DMS 273 (cell line): ENCODE results near the gene SLC25A23.
A peak's percentile ranks its signal among the peaks of the same experiment; 100 is the strongest.
"Not testable (repeated sequence)": the region's sequence is repeated elsewhere in the genome, so short reads cannot be mapped to it uniquely, and the experiment has no call there.

ENCODE experiments used
- DNase-seq: peaks from one replicate; lab custom pipeline; 2025; ENCODE audit not compliant: unreplicated experiment; lab: John Stamatoyannopoulos, UW

The SLC25A23 gene

GRCh38 chr19:6457958-6458694 lies 1.5 kb downstream of the SLC25A23 start:
- DNase-seq, result no peak

DNA sequence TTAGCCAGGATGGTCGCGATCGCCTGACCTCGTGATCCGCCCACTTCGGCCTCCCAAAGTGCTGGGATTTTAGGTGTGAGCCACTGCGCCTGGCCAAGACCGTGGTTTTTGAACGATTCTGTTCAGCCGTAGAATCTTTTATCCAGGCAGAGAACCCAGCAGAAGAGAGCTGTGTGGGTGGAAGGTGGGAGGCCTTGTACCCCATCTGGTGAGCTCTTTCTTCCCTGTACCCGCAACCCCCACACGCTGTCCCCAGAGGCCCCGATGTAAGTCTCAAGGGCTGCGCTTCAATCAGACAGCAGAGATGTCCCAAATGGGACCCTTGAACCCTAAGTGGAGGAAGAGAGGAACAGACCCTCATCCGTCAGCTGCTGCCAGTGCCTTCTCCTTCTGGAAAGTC lies 3.7 kb downstream of the SLC25A23 start:
- DNase-seq, result no peak

DNA sequence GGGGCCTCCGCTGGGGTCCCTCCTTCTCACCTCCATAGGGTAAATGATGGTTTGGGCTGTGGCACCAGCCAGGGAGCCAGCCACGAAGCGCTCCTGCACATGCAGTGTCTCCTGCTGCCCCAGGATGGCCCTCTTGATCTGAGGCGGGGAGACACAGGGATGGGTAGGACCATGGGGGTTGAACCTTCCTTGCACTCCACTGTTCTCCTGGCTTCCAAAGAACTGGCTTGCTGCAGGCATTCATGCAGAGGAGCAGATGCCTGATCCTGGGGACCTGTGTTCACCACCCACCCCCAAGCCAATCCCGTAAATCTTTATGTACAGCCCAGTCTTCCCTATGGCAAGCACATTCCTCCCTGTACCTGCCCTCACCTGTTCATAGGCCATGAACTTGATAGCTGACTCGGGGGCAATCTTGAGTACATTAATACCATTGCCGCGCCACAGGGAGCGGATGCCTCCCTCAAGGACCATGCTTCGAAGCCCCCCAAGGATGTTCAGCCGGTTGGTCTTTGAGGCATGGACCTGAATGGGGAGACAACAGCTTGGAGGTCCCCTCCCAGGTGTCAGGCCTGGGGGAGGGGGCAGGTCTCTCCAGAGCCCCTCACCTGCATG lies 5.5 kb downstream of the SLC25A23 start:
- no peak for DNase-seq

DNA sequence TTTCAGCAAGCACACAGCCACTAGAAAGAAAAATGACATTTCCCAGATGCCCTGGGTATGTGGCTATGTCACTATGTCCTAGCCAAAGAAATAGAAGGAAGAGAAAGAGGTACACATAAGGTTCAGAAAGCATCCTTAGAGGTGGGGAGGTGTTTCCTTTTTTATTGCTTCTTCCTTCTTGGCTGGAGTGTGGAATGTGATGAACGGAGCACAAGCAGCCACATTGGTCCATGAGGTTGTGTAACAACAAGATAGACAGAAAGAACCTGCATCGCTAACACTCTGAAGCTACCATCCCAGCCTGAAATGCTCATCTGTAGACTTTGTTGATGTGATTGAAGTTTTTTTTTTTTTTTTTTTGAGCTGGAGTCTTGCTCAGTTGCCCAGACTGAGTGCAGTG lies 6.7 kb downstream of the SLC25A23 start:
- DNase-seq, result no peak

GRCh38 chr19:6452223-6452614 lies 7.4 kb downstream of the SLC25A23 start:
- DNase-seq, result no peak

DNA sequence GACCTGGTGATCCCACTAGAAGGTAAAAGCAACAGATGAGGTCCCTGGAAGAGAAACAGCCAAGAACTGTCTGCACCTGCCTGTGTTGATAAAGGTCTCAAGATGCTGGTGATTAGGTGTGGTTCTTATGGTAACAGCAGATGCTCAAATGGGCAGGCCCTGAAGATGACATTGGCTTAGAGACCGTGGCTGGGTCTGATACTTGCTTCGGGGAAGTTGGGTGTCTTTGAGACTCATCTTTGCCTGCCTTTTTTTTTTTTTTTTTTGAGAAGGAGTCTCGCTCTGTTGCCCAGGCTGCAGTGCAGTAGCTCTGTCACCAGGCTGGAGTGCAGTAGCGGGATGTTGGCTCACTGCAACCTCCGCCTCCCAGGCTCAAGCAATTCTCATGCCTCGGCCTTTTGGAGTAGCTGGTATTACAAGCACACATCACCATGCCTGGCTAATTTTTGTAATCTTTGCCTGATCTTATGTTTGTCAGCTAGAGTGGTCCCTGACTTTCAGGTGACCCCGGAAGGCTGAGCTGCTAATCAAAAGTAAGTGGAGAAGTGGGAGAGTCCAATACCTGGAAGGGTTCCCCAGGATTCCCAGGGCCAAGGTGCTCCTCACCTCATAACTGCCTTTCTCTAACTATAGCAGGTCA lies 7.9 kb downstream of the SLC25A23 start:
- DNase-seq, result no peak

DNA sequence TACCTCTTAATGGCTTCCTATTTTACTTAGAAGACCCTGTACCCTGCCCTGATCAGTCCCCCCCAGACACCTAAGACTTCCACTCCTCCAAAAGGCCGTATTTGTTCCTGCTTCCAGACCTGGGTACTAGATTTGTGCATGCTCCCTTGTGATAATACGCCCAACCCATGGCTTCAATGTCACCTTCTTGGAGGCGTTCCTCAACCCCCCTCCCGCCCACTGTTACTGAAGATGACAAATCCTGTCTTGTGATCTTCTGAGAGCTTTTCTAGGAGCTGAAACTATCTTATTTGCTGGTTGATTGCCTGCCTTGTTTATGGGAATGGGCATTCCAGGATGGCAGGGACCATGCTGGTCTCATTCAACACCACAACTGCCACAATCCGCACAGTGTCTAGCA lies 9.4 kb downstream of the SLC25A23 start:
- no peak for DNase-seq

GRCh38 chr19:6448045-6448444 lies 11.5 kb downstream of the SLC25A23 start:
- no peak for DNase-seq

- DNase-seq, result no peak
Measured at GRCh38 chr19:6446452-6446851, 13.1 kb downstream of the SLC25A23 start.

- no peak for DNase-seq
Measured at GRCh38 chr19:6443986-6444385, 15.6 kb downstream of the SLC25A23 start.

GRCh38 chr19:6442087-6442688 lies 17.4 kb downstream of the SLC25A23 start:
- DNase-seq, result no peak

DNA sequence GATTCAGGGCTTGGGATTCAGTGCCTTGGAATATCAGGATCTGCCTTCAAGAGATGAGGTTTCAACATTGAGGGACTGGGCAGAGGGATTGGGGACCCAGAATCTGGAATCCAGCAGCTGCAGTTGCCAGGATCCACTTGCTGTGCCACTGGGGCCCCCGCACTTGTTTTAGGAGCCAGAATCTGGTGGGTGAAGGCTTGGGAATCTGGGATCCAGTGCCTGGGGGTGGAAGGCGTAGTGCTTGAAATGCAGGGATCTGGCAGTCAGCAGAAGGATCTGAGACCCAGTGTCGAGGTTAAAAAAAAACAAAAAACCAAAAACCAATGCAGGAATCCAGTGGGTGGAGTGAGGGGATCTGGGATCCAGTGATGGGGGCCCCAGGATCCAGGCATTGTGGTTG lies 18.7 kb downstream of the SLC25A23 start:
- DNase-seq, result no peak

DNA sequence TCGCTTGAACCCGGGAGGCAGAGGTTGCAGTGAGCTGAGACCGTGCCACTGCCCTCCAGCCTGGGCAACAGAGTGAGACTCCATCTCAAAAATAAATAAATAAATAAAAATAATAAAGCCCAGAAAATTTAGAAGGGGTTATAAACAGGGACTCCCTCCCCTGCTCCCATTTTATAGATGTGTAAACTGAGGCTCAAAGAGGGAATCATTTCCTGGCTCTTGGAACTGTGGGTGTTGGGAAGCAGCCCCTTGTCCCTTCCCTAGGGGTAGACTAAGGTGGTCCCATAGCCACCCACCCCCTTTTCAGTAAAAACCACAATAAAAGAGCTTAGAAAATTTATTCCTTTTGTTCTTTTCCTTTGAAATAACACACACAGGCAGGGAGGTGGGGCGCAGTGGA lies 19.8 kb downstream of the SLC25A23 start:
- no peak for DNase-seq

DNA sequence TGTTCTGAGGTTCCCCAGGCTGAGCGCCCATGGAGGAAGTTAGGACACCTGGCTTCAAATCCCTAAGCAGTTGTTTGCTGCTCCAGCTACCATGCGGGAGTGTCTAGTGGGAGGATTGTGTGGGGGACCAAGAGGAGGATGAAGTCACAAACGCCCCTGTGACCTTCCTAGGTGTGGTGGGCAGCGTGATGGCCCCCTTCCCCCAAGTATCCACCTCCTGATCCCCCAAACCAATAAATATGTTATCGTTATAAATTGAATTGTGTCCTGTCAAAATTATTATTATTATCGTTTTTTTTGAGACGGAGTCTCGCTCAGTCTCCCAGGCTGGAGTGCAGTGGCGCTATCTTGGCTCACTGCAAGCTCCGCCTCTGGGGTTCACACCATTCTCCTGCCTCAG lies 25.9 kb downstream of the SLC25A23 start, which contains the start of gene SLC25A41:
TSS of gene SLC25A41 (minus strand) at position 101 of the 400 bp plus-strand sequence. CDS start at position 31, 70 bp downstream.
- no peak for DNase-seq

DNA sequence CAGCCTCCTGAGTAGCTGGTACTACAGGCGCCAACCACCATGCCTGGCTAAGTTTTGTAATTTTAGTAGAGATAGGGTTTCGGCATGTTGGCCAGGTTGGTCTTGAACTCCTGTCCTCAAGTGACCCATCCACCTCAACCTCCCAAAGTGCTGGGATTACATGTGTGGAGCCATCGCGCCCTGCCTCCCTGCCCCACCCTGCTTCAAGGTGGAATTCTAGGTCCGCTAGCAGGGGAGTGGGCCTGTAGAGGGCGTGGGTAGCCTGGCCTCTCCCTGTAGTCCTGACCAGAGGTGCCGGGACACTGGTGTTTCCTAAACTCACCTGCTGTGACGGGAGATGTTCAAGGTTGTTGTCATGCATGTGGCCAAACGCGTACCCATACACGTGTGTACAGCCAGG lies 26.4 kb downstream of the SLC25A23 start:
- DNase-seq, result no peak

- no peak for DNase-seq
Measured at GRCh38 chr19:6431891-6432290, 27.7 kb downstream of the SLC25A23 start.

DNA sequence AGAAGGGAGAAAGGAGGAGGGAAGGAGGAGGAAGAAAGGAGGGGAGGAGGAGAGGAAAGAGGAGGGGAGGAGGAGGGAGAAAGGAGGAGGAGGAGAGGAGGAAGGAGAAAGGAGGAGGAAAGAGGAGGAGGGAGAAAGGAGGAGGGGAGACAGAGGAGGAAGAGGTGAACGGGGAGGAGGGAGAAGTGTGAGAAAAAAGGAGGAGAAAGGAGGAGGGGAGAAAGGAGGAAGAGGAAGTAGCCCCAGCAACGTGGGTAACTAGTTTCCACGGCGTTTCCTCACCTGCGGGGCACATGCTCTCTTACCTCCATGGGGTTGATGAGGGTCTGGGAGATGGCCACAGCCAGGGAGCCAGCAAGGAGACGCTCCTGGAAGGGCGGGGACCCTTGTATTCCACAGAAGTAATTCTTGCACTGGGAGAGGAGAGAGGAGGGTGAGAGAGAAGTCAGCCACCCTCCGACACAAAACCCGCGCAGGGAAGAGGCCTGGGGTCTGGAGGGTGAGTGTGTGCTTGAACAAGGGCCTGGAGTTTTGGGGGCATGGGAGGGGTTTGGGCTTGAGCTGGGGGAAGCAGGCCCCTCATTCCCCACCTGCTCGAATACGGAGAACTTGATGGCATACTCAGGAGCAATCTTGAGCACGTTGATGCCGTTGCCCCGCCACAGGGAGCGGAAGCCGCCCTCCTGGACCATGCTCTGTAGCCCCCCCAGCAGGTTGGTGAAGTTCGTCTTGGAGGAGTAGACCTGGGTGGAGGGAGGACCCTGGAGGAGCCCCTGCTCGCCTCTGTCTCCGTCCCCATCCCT lies 30.0 kb downstream of the SLC25A23 start:
- peak; percentile 33 for DNase-seq

- DNase-seq, result not testable (repeated sequence)
Measured at GRCh38 chr19:6428692-6429418, 30.7 kb downstream of the SLC25A23 start.

- no peak for DNase-seq
Measured at GRCh38 chr19:6427131-6427530, 32.5 kb downstream of the SLC25A23 start.
